Articular chondrocyte of knee joint (primary cell): ENCODE data around the gene NDUFA13. TPM values are rescaled to one million over a fixed set of nuclear protein-coding genes. Genes with fewer than 3 reads are reported as not detected.

Source experiments
- total RNA-seq: library from RNA; depleted of rRNA; stranded (reverse); fragments of >200 nt; gene quantifications from 2 replicates; pipeline ENCODE4 v1.2.3, GENCODE V29; 2012

NDUFA13 gene
- total RNA-seq = 127 and 221 TPM in 2 replicates

DNA sequence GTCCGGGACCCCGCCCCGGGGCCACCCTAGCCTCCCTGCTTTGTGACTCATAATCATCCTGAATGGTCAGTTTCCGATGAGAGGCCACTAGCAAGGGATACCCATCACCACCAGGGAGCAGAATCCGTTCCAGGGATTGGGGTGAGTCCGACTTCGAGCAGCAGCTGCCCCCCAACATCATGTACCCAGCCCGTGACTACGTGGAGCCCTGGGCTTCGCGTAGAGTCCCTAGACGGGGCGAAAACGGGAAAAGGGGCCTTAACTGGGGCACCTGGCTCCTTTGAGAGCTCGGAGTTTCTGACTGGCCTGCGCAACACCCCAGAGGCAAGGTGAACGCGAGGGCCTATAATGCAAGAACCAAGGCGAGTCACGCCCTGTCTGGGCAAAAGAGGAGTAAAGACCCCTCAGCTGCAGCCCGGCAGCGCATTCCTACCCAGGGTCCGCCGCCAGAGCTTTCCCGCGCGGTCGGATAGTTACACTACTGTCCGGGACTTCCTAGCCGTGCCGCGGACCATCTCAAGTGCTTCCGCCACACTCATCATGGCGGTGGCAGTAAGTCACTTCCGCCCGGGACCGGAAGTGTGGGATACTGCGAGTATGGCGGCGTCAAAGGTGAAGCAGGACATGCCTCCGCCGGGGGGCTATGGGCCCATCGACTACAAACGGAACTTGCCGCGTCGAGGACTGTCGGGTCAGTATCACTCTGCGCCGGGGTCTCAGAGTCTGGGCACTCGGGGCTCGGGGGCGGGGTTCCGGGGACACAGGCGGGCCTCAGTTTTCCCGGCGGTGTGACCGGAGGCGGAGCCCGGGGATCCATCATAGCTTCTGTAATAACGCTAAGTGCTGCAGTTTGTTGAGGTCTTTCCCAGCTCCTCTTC is at the start of gene NDUFA13:
Gene NDUFA13, plus strand, starts transcription at position 584 of the 878 bp plus-strand sequence. Its CDS starts 14 bp downstream, at position 598.

DNA sequence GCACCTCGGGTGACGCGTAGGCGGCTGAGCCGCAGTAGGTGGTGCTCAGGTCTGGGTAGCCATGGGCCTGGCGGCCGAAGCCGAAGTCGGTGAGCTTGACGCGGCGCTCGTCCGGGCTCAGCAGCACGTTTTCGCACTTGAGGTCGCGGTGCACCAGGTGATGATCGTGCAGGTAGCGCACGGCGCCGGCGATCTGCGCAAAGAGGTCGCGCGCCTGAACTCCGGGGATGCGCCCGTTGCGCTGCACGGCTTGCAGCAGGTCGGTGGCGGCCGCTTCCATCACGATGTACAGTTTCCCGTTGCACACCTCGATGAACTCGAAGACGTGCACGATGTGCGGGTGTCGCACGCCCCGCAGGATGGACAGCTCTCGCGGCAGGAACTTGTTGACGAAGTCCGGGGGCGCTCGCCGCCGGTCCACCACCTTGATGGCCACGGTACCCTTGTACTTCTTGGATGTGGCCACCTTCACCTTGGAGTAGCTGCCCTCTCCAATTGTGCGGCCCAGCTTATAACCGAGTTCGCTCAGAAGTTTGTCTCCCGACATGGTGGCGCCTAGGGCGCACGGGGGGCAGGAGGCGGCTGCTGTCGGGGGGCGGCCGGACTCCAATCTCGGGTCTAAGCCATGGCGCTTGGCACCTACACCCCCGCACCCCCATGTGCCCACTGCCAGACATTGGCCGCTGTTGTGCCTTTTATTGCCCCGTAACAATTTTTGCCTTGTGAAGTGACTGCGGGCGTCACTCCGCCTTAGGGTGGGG is 964 bp upstream of the NDUFA13 start, which contains the start of gene TSSK6:
Gene TSSK6, minus strand, starts transcription at position 668 of the 761 bp plus-strand sequence. Its CDS starts 121 bp downstream, at position 547.

GRCh38 chr19:19528721-19529490 is 12.9 kb downstream of the NDUFA13 start, which contains the start of gene YJEFN3:
YJEFN3 (plus strand) TSS chr19:19528911; CDS start chr19:19528933, 22 bp downstream.

GRCh38 chr19:19538061-19538784 is 22.2 kb downstream of the NDUFA13 start, which contains the start of gene CILP2:
CILP2 (plus strand) TSS chr19:19538265; CDS start chr19:19538350, 85 bp downstream.

Other genes starting within 250 kb of the NDUFA13 start
- gene TM6SF2, start 242.9 kb upstream of the NDUFA13 start, total RNA-seq = 0.65 TPM in 2 replicates
- 28.5 and 33.2 TPM in 2 replicates for gene SUGP1, start 195.7 kb upstream of the NDUFA13 start, total RNA-seq
- 33.1 and 39.2 TPM in 2 replicates for gene MAU2, start 195.4 kb upstream of the NDUFA13 start, total RNA-seq
- gene GATAD2A, start 110.5 kb upstream of the NDUFA13 start, total RNA-seq = 39.9 and 51.1 TPM in 2 replicates
- gene TSSK6, start 677 bp upstream of the NDUFA13 start, total RNA-seq = 1.1 and 1.2 TPM in 2 replicates
- 0.54 and 0.65 TPM in 2 replicates for gene YJEFN3, start 12.7 kb downstream of the NDUFA13 start, total RNA-seq
- gene CILP2, start 22.0 kb downstream of the NDUFA13 start, total RNA-seq = 0.65 and 0.91 TPM in 2 replicates
- gene PBX4, start 102.5 kb downstream of the NDUFA13 start, total RNA-seq = 1.6 and 2.6 TPM in 2 replicates
- gene LPAR2, start 112.0 kb downstream of the NDUFA13 start, total RNA-seq = 0.78 and 1.5 TPM in 2 replicates
- gene GMIP, start 127.4 kb downstream of the NDUFA13 start, total RNA-seq = 2.5 and 5.6 TPM in 2 replicates
- gene ATP13A1, start 147.5 kb downstream of the NDUFA13 start, total RNA-seq = 32.0 and 33.2 TPM in 2 replicates
- gene ZNF101, start 152.6 kb downstream of the NDUFA13 start, total RNA-seq = 9.6 and 10.1 TPM in 2 replicates
- gene ZNF14, start 216.9 kb downstream of the NDUFA13 start, total RNA-seq = 7.8 and 10.5 TPM in 2 replicates